ENCODE measurements around the gene EPAS1.

DNA sequence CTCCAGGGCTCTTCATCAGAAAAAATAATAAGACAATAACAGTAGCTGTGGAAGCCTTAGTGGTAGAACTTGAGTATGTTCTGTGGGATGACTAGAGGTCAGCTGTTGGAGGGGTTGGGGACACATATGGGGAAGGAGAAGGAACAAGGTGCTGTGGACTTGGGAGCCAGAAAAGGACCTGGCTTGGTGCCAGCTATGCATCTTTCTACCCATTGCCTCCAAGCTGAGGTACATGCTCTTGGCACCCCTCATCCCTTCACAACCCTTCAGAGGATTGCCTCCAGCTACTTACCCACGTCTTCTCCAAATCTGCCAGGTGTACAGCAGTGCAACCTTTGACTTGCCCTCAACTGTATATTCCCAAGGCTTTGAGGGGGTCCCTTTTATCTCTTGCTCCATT lies 15.3 kb upstream of the EPAS1 start:
- TF ChIP-seq, protein P1, sequence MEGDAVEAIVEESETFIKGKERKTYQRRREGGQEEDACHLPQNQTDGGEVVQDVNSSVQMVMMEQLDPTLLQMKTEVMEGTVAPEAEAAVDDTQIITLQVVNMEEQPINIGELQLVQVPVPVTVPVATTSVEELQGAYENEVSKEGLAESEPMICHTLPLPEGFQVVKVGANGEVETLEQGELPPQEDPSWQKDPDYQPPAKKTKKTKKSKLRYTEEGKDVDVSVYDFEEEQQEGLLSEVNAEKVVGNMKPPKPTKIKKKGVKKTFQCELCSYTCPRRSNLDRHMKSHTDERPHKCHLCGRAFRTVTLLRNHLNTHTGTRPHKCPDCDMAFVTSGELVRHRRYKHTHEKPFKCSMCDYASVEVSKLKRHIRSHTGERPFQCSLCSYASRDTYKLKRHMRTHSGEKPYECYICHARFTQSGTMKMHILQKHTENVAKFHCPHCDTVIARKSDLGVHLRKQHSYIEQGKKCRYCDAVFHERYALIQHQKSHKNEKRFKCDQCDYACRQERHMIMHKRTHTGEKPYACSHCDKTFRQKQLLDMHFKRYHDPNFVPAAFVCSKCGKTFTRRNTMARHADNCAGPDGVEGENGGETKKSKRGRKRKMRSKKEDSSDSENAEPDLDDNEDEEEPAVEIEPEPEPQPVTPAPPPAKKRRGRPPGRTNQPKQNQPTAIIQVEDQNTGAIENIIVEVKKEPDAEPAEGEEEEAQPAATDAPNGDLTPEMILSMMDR (IDR thresholded peaks at IDR 0.05; ENCODE audit: control extremely low read depth in 1 of 3, insufficient read depth in 1 of 3, low read depth in 1 of 3, low read length in 3 of 3), result no peak
- TF ChIP-seq POLR2A (IDR thresholded peaks at IDR 0.05; ENCODE audit: control extremely low read depth in 1 of 2, low read depth in 2 of 2, low read length in 2 of 2), result no peak
- no peak for TF ChIP-seq POLR2AphosphoS5 (IDR thresholded peaks at IDR 0.05; ENCODE audit: low read depth, low read length)
